Measurements from ENCODE around the gene LRCH3.

LRCH3 gene

DNA sequence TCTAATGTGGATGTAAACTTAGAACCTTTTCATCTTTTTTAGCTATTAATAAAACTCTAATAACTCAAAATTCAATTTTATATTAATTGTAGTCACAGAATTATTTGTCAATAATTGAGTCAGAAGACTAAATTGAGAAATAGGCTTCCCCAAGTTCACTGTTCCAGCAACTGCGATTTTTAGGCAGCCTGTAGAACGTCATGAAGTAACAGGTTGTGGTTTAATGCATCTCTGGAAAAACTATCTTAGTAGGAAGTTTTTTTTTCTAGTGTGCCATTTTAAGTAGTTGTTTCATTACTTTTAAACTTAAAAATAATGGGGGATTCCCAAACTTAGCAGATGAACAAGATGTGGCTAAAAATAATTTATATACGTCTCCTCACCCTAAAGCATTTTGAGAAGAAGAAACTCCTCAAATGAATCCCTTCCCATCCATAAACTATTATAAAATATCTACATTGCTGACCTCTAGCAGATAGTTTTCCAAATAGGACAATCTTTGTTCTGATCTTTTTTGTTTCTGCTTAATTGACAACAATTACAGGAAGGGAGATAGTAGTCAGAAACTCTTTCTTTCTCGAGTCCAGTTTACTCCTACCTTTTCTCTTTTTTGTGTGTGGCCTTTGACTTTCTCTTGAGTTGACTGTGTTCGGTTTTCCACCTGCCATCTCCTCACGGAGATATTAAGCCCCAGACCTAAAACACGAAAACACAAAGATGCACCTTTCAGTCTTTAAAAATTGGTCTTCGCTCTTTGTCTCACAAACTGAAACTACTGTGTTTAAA lies 43.1 kb downstream of the LRCH3 start:
- no peak for DNase-seq (ENCODE audit: low read depth, low spot score)

GRCh38 chr3:197835509-197835908 lies 44.5 kb downstream of the LRCH3 start:
- DNase-seq (ENCODE audit: low read depth, low spot score), result no peak

GRCh38 chr3:197836244-197836643 lies 45.2 kb downstream of the LRCH3 start:
- DNase-seq (ENCODE audit: low read depth, low spot score), result no peak

DNA sequence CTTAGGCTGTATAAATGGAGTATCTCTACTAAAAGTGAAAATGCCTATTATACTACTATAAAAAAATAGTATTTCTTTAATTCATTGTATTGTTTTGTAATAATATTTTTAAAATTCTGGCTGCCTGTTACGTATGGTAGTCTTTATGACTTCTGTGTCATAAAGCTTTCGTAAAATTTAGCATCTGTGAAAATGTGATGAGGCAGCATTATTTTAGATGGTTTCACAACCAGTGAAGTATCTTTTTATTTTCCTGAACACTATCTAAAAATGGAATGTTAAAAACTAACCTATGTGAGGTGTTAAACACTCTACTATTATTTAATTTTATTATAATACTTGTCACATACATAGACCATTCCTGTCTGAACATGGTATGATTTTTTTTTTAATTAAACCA lies 46.2 kb downstream of the LRCH3 start:
- DNase-seq (ENCODE audit: low read depth, low spot score), result no peak

DNA sequence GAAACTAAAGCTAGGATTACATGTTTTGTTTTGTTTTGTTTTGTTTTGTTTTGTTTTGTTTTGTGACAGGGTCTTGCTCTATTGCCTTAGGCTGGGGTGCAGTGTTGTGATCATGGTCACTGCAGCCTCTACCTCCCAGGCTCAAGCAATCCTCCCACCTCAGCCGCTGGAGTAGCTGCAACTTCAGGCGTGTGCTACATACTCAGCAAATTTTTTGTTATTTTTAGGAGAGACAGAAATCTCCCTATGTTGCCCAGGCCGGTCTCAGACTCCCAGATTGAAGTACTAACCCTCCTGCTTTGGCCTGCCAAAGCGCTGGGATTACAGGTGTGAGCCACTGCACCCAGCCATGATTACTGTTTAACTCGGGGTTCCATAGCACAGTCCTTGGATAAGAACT lies 50.7 kb downstream of the LRCH3 start:
- DNase-seq (ENCODE audit: low read depth, low spot score), result no peak

GRCh38 chr3:197846491-197846890 lies 55.4 kb downstream of the LRCH3 start:
- DNase-seq (ENCODE audit: low read depth, low spot score), result no peak

- DNase-seq (ENCODE audit: low read depth, low spot score), result no peak
Measured at GRCh38 chr3:197847866-197848401, 56.9 kb downstream of the LRCH3 start.

DNA sequence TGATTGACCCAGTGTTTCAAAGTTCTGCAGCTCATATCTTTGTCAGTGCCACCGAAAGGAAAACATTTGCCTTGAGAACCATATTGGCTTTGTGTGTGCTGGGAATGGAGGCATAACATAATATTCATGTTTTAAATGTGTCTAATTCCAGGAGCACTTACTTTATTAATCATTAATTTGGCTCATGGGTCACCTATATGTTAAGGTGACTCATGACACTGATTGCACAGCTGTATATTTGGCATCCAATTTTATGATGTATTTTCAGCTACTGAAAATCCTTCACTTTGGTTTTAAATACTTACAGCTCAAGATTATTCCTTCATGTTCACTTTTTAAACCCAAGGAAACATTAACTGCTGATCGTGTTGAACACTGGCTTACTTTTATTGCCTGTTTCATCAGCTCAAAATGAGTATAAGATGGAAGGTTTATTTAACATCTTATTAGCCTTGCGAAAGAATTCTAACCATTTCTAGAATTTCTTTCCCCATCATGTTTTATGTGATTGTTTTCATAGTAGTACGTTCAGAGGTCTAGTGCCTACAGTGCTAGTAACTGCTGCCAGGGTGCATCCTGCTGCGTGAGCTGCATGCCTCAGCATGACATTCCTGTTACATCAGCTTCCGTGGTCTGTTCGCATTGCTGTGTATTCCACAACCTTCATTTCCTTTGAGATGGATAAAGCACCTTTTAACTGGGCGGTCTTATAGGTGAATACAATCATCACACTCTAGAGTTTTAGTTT lies 63.7 kb downstream of the LRCH3 start:
- peak; percentile 82 for DNase-seq (ENCODE audit: low read depth, low spot score)

DNA sequence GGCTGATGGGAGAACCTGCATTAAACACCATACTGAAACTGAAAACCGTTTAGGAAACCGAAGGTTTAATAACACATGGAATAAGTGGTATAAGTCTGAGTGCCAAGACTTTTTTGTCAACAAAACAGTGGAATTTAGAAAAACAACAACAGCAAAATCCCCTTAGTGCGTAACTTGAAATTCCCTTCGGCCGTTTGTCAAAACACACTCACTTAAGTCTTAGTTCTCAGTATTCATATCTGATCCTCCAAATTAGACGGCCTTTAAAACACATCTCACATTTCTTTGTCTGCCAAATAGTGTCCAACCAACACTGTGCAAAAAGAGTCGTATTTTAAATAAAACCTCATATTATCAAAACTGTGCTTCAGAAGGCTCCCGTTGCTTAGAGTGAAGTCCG lies 64.5 kb downstream of the LRCH3 start:
- DNase-seq (ENCODE audit: low read depth, low spot score), result no peak

DNA sequence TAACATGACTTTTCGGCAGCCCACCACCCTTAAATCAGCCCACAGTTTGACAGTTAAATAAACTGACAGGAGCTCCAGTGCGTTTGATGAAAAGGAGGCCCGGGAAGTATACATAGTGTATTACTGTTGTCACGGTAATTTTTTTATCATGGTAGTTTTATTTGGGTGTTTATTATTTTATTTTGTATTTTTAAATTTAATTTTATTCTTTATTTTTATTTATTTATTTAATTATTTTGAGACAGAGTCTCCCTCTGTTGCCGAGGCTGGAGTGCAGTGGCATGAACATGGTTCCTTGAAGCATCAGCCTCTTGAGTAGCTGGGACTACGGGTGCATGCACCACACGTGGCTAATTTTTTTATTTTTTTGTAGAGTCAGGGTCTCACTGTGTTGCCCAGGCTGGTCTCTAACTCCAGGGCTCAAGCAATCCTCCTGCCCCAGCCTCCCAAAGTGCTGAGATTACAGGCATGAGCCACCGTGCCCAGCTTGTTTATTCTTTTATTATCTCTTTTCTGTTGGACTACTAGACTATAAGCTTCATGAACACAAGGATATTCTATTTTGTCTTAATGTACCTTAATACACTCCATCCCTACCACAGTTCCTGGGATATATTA lies 65.3 kb downstream of the LRCH3 start:
- no peak for DNase-seq (ENCODE audit: low read depth, low spot score)

DNA sequence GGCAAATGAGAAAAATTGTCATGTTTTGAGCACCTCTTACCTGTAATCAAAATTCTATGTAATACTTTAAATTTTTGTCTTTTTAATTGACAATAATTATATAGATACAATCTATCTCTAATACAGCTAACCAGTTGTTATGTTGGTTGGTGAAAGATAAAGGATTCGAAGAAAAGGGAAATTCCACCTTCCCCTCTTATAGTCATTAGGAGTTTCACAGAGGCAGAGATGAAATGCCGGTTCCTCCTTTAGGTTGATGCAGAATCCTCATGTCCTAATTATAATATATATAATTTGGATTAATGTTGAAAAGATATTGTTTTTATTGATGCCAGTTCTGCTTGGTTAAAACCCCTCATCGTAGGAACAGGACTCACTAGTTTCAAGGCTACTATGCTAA lies 67.1 kb downstream of the LRCH3 start:
- DNase-seq (ENCODE audit: low read depth, low spot score), result no peak

DNA sequence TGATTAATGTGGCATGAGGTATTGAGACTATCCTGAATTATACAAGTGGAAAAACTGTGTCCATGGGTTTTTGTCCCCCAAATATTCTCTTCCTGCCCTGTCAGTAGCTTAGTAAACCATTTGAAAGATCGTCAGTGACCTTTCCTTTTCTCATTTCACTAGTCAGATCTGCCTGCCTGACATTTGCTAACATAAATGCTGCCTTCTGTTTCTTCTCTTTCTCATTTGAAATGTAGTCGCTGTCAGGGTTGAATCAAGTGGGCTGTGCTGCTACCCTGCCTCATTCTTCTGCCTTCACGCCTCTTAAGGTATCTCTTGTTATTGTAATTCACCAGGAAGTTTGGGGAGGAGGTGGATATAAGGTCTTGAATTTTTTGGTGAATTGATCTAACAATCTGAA lies 67.5 kb downstream of the LRCH3 start:
- DNase-seq (ENCODE audit: low read depth, low spot score), result no peak

DNA sequence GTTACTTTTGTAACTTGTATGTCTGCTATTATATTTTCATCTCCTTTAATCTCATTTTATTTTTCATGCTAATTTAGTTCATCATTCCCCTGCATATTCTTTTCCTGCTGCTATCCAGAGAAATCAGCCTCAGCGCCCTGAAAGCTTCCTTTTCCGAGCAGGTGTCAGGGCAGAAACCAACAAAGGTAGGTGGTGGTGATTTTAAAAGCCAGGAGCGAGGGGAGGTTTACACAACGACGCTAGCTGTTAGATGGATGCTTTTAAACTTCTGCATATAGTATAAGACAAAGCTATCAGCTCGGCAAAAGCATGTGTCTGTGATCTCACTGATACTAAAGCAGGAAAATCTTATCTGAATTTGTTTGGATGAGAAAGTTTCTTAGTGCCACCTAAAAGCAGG lies 75.0 kb downstream of the LRCH3 start:
- DNase-seq (ENCODE audit: low read depth, low spot score), result no peak

DNA sequence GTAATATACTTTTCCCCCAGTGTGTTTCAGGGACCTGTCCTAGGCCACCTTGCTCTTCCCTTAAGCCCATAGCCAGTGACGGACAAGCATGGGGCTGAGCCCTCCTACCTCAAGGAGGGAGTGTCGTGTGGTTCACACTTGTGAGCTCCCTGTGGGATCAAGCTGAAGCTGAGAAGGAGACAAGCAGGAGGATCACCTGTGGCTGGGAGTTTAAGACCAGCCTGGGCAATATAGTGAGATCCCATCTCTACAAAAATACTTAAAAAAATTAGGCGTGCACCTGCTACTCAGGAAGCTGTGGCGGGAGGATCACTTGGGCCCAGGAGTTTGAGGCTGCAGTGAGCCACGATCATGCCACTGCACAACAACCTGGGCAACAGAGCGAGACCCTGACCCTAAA lies 82.3 kb downstream of the LRCH3 start:
- no peak for DNase-seq (ENCODE audit: low read depth, low spot score)

DNA sequence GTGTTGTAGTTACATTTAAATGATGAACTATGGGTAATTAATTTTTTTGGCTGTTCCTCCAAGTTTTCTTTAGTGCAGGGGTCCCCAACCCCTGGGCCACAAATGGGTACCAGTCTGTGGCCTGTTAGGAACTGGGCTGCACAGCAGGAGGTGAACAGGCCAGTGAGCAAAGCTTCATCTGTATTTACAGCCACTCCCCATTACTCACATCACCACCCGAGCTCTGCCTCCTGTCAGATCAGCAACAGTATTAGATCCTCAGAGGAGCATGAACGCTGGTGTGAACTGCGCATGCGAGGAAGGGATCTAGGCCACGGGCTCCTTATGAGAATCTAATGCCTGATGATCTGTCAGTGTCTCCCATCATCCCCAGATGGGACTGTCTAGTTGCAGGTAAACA lies 83.0 kb downstream of the LRCH3 start:
- no peak for DNase-seq (ENCODE audit: low read depth, low spot score)

DNA sequence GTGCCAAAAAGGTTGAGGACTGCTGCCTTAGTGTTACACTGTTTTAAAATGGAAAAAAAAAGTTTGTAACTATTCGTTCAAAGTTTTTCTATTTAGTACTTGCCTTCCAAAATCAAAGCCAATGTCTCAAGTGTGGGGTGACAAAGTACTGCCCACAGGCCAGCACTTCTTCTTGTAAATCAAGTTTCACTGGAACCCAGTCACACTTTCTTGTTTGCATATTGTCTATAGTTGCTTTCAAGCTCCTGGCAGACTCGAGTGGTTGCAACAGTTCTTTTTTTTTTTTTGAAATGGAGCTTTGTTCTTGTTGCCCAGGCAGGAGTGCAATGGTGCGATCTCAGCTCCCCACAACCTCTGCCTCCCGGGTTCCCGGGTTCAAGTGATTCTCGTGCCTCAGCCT lies 83.6 kb downstream of the LRCH3 start:
- no peak for DNase-seq (ENCODE audit: low read depth, low spot score)

DNA sequence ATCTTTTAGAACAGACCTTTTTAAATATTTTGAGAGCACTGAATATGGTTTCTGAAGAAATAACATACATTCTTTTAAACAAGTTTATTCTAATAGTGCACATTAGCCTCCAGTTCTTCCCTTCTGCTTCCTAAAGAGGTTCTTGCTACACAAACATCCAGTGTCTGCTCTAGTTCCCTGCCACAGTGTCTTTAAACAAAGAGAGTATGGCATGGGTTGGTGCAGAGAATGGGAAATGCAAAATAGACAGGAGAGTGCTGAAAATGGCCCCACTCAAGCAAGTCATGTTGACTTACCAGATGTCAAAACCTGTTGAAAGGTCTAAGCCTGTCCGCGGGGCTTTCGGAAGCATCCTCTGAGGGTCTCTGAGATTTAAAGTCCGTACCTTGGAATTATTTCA lies 86.8 kb downstream of the LRCH3 start:
- DNase-seq (ENCODE audit: low read depth, low spot score), result no peak

DNA sequence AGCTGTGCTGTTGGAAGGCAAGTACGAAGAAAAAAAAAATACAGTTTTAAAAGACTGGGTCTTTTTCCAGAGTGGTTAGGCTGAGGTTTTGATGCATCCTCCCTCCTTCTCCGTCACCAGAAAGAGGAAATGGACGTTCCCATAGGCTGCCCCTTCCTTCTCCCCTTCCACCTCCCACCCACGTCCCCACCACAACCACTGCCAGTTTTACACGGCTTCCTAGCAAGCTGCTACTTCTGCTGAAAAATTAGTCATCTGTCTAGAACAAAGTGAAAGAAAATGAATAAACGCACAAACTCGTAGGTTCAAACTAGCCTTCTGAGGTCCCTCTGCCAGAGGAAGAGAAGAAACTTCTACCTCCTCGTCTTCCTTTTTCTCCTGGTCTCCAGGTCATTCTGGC lies 87.4 kb downstream of the LRCH3 start:
- DNase-seq (ENCODE audit: low read depth, low spot score), result no peak

- no peak for DNase-seq (ENCODE audit: low read depth, low spot score)
Measured at GRCh38 chr3:197880491-197881269, 89.6 kb downstream of the LRCH3 start.

DNA sequence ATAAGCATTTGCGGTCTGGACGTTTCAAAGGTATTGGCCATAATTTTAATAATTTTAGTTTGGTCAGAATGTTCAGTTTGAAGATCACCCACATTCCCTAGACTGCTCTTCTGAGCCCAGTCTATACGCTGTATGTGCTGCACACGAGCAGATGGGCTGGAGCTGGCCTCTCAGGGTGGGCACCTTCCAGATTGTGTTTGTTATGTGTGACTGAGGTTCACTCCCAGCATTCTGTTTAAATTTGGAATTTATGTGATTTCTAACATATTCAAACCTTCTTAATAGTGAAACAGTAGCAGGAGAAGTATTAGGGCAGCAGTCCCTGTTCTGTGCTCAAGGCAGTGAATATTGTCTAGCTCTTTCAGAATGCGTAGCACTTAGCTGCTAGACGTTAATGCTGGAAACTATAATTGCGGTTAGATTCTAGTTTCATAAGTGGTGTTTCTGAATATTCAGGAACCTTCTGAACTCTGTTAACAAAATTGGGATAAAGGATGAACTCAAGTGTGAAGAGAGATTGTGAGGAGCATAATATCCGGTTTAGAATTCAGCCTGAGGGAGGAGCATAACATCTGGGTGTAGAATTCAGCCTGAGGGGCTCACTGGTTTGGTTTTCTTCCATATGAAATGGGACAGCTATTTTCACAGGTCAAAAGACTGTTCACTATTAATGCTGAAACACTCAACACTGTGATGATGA lies 90.4 kb downstream of the LRCH3 start:
- DNase-seq (ENCODE audit: low read depth, low spot score), result no peak

GRCh38 chr3:197881970-197882338 lies 90.9 kb downstream of the LRCH3 start:
- DNase-seq (ENCODE audit: low read depth, low spot score), result no peak
